ENCODE results near the gene NMUR1.
"Not testable (repeated sequence)": the region's sequence is repeated elsewhere in the genome, so short reads cannot be mapped to it uniquely, and the experiment has no call there.

Gene NMUR1, protein sequence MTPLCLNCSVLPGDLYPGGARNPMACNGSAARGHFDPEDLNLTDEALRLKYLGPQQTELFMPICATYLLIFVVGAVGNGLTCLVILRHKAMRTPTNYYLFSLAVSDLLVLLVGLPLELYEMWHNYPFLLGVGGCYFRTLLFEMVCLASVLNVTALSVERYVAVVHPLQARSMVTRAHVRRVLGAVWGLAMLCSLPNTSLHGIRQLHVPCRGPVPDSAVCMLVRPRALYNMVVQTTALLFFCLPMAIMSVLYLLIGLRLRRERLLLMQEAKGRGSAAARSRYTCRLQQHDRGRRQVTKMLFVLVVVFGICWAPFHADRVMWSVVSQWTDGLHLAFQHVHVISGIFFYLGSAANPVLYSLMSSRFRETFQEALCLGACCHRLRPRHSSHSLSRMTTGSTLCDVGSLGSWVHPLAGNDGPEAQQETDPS

DNA sequence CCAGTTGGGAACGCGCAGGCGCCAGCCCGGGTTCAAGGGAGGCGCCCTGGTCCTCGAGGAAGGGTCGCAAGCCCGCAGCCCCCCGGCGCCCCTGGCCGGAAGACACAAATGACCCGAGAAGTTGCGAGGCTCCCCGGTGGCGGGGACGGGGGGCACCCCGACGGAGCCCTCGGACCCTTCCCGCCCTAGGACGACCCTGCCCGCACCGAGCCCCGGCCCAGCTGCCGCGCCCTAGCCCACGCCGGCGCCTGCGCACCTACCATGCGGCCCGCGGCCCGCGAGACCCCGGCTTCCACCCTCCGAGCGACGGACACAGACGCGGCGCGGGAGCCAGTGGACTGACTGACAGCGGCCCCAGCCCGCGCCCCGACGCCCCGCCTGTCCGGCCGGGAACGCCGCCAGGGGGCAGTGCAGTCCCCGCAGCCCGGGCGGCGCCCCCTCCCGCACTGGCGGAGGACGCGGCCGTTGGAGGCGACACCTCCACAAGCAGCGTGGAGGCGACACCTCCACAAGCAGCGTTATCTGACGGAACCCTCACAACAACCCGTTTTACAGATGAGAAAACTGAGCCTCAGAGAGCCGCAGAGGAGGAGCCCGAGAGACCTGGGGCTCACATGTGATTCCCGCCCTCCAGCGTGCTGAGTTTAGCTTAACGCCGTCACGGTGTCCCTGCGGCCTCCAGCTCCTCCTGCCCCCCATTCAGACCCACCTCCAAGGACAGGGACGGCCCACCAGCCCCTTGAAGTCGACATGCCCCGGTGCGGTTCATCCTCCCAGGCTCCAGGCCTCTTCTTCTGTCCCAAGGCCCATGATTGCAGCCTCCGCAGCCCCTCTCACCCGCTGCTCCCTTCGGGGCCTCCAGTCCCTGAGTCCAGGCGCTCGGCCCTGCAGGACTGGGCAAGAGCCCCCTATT is at the start of gene NMUR1:
Gene NMUR1, minus strand, starts transcription at position 347 of the 913 bp plus-strand sequence. Its CDS starts 84 bp downstream, at position 263.
- in situ Hi-C loops (cut with MboI; ENCODE audit: low sequenced_read_pairs) = no loop called here

DNA sequence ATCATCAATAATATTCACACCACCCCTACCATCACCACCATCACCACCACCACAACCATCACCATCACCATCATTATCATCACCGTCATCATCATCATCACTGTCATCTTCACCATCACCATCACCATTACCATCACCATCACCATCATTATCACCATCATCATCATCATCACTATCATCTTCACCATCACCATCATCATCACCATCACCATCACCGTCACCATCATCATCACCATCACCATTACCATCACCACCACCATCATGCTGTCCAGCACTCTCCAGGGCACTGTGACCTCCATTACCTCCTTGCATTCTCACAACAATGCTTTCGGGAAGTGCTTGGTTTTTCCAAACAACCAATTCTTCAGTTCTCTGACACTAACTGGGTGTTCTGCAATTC is 49.3 kb upstream of the NMUR1 start:
- in situ Hi-C loops (cut with MboI; ENCODE audit: low sequenced_read_pairs) = no loop called here

GRCh38 chr2:231578655-231579054 is 48.4 kb upstream of the NMUR1 start:
- in situ Hi-C loops (cut with MboI; ENCODE audit: low sequenced_read_pairs) = not testable (repeated sequence)

- in situ Hi-C loops (cut with MboI; ENCODE audit: low sequenced_read_pairs) = no loop called here
These were observed 46.2 kb upstream of the NMUR1 start for GRCh38 chr2:231576465-231576864.

GRCh38 chr2:231575612-231576256 is 45.5 kb upstream of the NMUR1 start:
- in situ Hi-C loops (cut with MboI; ENCODE audit: low sequenced_read_pairs) = no loop called here

- in situ Hi-C loops (cut with MboI; ENCODE audit: low sequenced_read_pairs) = no loop called here
These were observed 43.6 kb upstream of the NMUR1 start for GRCh38 chr2:231573698-231574421.

DNA sequence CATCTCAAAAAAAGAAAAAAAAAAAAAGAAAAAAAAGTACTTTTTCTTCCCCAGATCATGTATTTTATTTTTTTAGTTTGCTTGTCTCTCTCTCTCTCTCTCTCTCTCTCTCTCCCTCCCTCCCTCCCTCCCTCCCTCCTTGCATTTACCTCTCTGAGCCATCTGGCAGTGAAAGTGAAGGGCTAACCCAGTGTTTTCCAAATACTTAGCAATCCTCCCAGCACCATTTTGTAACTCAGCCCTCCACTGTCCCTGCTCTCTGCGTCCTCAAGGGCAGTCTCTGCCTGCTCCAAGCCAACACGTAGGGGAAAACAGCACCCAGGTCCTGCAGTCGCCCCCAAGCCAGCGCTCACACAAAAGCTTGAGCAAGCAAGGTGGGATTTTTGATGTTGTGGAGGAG is 42.9 kb upstream of the NMUR1 start:
- in situ Hi-C loops (cut with MboI; ENCODE audit: low sequenced_read_pairs) = no loop called here

DNA sequence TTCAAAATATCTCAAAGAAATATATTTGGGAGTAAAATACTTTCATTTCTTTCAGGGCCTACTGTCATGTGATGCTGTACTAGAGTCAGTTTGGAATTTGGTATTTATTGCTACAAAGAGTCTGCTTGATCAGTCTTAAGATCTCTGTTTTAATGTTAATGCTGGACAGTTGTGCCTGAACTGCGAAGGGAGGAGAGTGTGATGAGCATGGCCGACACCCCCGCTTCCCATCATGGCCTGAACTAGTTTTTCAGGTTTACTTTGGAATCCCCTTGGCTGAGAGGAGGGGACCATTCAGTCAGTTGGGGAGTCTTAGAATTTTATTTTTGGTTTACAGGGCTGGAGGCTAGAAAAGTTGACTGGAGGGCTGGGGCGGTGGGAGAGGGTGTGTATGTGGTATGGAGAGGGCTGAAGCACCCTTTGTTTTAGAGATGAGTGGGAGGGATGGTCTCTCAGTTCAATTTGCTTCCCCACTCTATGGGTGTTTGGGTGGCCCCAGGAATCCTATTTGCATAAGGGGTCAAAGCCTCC is 41.5 kb upstream of the NMUR1 start:
- in situ Hi-C loops (cut with MboI; ENCODE audit: low sequenced_read_pairs) = no loop called here

GRCh38 chr2:231570915-231571314 is 40.7 kb upstream of the NMUR1 start:
- in situ Hi-C loops (cut with MboI; ENCODE audit: low sequenced_read_pairs) = not testable (repeated sequence)

- in situ Hi-C loops (cut with MboI; ENCODE audit: low sequenced_read_pairs) = no loop called here
These were observed 38.7 kb upstream of the NMUR1 start for GRCh38 chr2:231568785-231569435.

- in situ Hi-C loops (cut with MboI; ENCODE audit: low sequenced_read_pairs) = no loop called here
These were observed 38.0 kb upstream of the NMUR1 start for GRCh38 chr2:231568098-231568784.

DNA sequence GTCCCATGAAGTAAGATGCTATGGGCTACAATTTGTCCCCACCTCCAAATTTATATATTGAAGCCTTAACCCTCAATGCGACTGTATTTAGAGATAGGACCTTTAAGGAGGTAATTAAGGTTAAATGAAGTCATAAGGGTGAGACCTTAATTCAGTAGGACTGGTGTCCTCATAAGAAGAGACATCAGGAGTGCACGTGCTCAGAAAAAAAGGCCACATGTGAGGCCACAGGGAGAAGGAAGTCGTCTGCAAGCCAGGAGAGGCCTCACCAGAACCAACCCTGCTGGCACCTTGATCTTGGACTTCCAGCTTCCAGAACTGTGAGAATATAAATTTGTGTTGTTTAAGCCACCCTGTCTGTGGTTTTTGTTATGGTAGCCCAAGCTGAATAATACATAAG is 36.9 kb upstream of the NMUR1 start:
- in situ Hi-C loops (cut with MboI; ENCODE audit: low sequenced_read_pairs) = no loop called here

GRCh38 chr2:231565887-231566594 is 35.8 kb upstream of the NMUR1 start:
- in situ Hi-C loops (cut with MboI; ENCODE audit: low sequenced_read_pairs) = no loop called here

GRCh38 chr2:231563378-231563961 is 33.2 kb upstream of the NMUR1 start:
- in situ Hi-C loops (cut with MboI; ENCODE audit: low sequenced_read_pairs) = no loop called here

GRCh38 chr2:231557571-231558217 is 27.4 kb upstream of the NMUR1 start:
- in situ Hi-C loops (cut with MboI; ENCODE audit: low sequenced_read_pairs) = no loop called here

DNA sequence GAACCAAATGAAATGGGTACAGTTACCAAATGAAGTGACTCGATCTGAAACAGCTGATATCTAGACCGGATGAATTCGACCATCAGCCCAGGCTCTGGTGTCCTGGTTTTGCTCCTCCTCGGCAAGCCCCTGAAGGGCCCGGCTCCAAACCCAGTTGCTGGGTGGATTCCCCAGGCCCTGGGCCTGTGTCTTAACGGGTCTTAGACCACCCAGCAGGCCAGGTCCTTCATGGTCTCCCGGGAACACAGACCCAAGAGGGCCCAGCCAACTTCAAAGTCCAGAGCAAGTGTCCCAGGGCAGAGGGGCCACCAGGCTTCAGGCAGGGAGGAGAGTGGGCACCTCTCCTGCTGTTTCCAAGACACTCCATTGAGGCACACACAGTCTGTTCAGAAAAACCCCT is 26.7 kb upstream of the NMUR1 start:
- in situ Hi-C loops (cut with MboI; ENCODE audit: low sequenced_read_pairs) = no loop called here

GRCh38 chr2:231556496-231556895 is 26.3 kb upstream of the NMUR1 start:
- in situ Hi-C loops (cut with MboI; ENCODE audit: low sequenced_read_pairs) = not testable (repeated sequence)
